ENCODE results near the gene CYP19A1. TPM values are rescaled to one million over a fixed set of nuclear protein-coding genes. Genes with fewer than 3 reads are reported as not detected.
A peak's percentile ranks its signal among the peaks of the same experiment; 100 is the strongest.

CYP19A1 gene
- total RNA-seq, 1 donor, result not detected

GRCh38 chr15:51371266-51371665 lies 32.9 kb upstream of the CYP19A1 start:
- no peak for DNase-seq (ENCODE audit: low read depth)
- TF ChIP-seq CTCF (IDR thresholded peaks at IDR 0.05; ENCODE audit: insufficient read depth, low read depth, low read length), result no peak
- H3K4me3 ChIP-seq (ENCODE audit: low read depth, low read length), result no peak overlapping the region

- no peak for DNase-seq (ENCODE audit: low read depth)
- no peak overlapping the region for H3K4me3 ChIP-seq (ENCODE audit: low read depth, low read length)
- TF ChIP-seq CTCF (IDR thresholded peaks at IDR 0.05; ENCODE audit: insufficient read depth, low read depth, low read length), result no peak
Measured at GRCh38 chr15:51369451-51369761, 31.0 kb upstream of the CYP19A1 start.

- H3K4me3 ChIP-seq (ENCODE audit: low read depth, low read length), result no peak overlapping the region
- DNase-seq (ENCODE audit: low read depth), result peak; percentile 98
Measured at GRCh38 chr15:51368751-51369450, 30.5 kb upstream of the CYP19A1 start.

GRCh38 chr15:51368307-51368706 lies 29.9 kb upstream of the CYP19A1 start:
- no peak for DNase-seq (ENCODE audit: low read depth)
- H3K4me3 ChIP-seq (ENCODE audit: low read depth, low read length), result no peak overlapping the region
- no peak for TF ChIP-seq CTCF (IDR thresholded peaks at IDR 0.05; ENCODE audit: insufficient read depth, low read depth, low read length)

More at GRCh38 chr15:51368751-51369450, 30.5 kb upstream of the CYP19A1 start:
- TF ChIP-seq CTCF (IDR thresholded peaks at IDR 0.05; ENCODE audit: insufficient read depth, low read depth, low read length), result no peak

GRCh38 chr15:51367322-51367976 lies 29.1 kb upstream of the CYP19A1 start:
- DNase-seq (ENCODE audit: low read depth), result peak; percentile 81
- no peak for TF ChIP-seq CTCF (IDR thresholded peaks at IDR 0.05; ENCODE audit: insufficient read depth, low read depth, low read length)
- H3K4me3 ChIP-seq (ENCODE audit: low read depth, low read length), result no peak overlapping the region

- TF ChIP-seq CTCF (IDR thresholded peaks at IDR 0.05; ENCODE audit: insufficient read depth, low read depth, low read length), result no peak
- H3K4me3 ChIP-seq (ENCODE audit: low read depth, low read length), result no peak overlapping the region
- DNase-seq (ENCODE audit: low read depth), result peak; percentile 95
Measured at GRCh38 chr15:51366920-51367319, 28.5 kb upstream of the CYP19A1 start.

All from fibroblast of villous mesenchyme (primary cell).